Stimulated activated memory B cell treated with anti-CD40 and anti-IgM and Interleukin-4, amounts not matched to agents 10 μg/mL and 1 μg/mL and 100 μg/mL, for 72 hours (primary cell): ENCODE measurements around the gene CUTC.
"Not testable (repeated sequence)": the region's sequence is repeated elsewhere in the genome, so short reads cannot be mapped to it uniquely, and the experiment has no call there.

Experiments
- ATAC-seq: fragments of 150-1000 bp; cut with Tn5 transposase; 2 replicates; pipeline ENCODE4 v1.10.0; 2021
- H3K27ac Mint-ChIP-seq: one replicate; pipeline ENCODE4 v1.8.0; 2022; ENCODE audit warnings: mild to moderate bottlenecking, mixed read lengths
- H3K27me3 Mint-ChIP-seq: one replicate; pipeline ENCODE4 v1.8.0; 2022; ENCODE audit warnings: mixed read lengths
- H3K36me3 Mint-ChIP-seq: one replicate; pipeline ENCODE4 v1.8.0; 2022; ENCODE audit warnings: mixed read lengths
- H3K4me1 Mint-ChIP-seq: one replicate; pipeline ENCODE4 v1.8.0; 2022; ENCODE audit warnings: mixed read lengths
- H3K4me3 Mint-ChIP-seq: one replicate; pipeline ENCODE4 v1.8.0; 2022; ENCODE audit warnings: mild to moderate bottlenecking, moderate library complexity, mixed read lengths
- H3K9me3 Mint-ChIP-seq: one replicate; pipeline ENCODE4 v1.8.0; 2022; ENCODE audit warnings: mixed read lengths

CUTC gene

DNA sequence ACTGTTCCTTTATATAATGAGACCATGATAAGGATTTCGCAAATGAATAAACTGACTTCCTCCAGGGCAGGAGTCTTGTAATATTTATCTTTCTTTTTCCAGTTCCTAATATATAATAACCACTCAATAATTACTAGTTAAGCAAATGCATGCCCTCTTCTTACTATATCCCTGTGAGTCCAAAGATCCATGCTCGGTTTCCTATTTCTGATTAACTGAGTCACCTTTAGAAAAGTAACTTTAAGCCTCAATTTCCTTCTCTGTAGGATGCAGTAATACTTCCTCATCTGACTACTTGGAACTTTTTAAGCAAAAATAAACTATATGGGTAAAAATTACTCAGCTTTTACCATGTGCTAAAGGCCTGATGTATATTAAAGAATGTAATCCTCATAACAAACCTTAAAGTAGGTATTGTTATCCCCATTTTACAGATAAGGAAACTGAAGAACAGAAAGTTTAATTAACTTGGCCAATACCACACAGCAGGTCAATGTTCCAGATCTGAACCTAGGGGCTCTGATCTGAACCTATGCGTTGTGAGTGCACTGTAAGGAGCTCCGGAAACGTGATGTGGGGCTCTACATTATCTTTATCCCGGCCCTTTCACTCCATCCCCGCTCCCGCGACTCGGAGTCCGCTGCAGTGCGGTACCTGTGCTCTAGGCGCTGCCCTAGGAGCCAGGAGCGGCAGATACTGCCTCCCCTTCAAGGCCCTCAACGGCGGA is 565 bp upstream of the CUTC start:
- no peak for ATAC-seq
- H3K4me1 Mint-ChIP-seq = peaks cover 32% of the 10 kb centered on the region
- no peaks in the 10 kb centered on the region for H3K27me3 Mint-ChIP-seq
- H3K36me3 Mint-ChIP-seq = peaks cover 22% of the 10 kb centered on the region
- H3K27ac Mint-ChIP-seq = peak overlapping the region; percentile 100
- no peaks in the 10 kb centered on the region for H3K9me3 Mint-ChIP-seq
- peak overlapping the region; percentile 98 for H3K4me3 Mint-ChIP-seq

- ATAC-seq = no peak
- Mint-ChIP-seq H3K4me1 (peaks cover 32% of the 10 kb centered on the region), H3K4me3 (no peak overlapping the region), H3K36me3 (peaks cover 30% of the 10 kb centered on the region), H3K9me3 (no peaks in the 10 kb centered on the region), H3K27ac (no peak overlapping the region), H3K27me3 (no peaks in the 10 kb centered on the region)
These were observed 1.3 kb downstream of the CUTC start for GRCh38 chr10:99733366-99733765.

GRCh38 chr10:99734111-99734510 is 2.1 kb downstream of the CUTC start:
- not testable (repeated sequence) for H3K9me3 Mint-ChIP-seq, ATAC-seq, H3K27ac Mint-ChIP-seq, H3K4me3 Mint-ChIP-seq, H3K27me3 Mint-ChIP-seq
- Mint-ChIP-seq H3K4me1 (peaks cover 31% of the 10 kb centered on the region), H3K36me3 (peaks cover 32% of the 10 kb centered on the region)

DNA sequence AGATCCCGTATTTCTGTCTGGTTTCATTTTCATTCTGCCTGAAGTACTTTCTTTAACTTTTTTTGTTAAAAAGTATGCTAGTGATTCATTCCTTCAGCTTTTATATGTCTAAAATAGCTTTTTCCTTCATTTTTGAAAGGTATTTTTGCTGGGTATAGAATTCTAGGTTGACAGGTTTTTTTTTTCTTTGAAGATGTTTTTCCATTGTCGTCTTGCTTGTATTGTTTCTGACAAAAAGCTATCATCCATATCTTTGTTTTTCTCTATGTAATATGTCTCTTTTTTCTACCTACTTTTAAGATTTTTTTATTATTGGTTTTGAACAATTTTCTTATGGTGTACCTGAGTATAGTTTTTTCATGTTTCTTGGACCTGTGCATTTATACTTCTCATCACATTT is 8.2 kb downstream of the CUTC start:
- Mint-ChIP-seq H3K4me3 (no peak overlapping the region), H3K36me3 (peaks cover 77% of the 10 kb centered on the region), H3K27me3 (no peaks in the 10 kb centered on the region), H3K4me1 (peaks cover 6% of the 10 kb centered on the region), H3K9me3 (peaks cover 8% of the 10 kb centered on the region), H3K27ac (no peak overlapping the region)
- ATAC-seq = no peak

DNA sequence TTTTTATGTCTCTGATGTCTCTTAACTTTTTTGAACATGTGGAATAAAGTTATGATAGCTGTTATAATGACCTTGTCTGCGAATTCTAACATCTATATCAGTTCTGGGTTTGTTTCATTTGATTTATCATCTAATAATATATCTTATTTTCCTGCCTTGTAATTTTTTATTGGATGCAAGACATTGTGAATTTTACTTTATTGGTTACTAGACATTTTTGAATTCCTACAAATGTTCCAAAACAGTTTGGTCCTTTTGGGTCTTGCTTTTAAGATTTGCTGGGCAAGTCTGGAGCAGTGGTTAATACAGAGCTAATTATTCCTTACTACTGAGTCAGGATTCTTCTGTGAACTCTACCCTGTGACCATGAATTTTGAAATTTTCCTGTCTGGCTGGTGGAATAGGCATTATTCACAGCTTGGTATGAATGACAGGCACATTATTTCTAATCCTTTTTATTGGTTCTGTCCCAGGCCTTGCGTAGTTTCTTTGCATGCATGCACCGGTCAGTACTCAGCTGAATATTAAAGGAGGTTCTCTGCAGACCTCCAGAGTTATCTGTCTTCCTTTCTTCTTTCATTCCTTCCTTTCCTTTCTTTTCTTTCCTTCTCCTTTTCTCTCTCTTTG is 9.0 kb downstream of the CUTC start:
- peaks cover 84% of the 10 kb centered on the region for H3K36me3 Mint-ChIP-seq
- peaks cover 4% of the 10 kb centered on the region for H3K4me1 Mint-ChIP-seq
- H3K9me3 Mint-ChIP-seq = peaks cover 8% of the 10 kb centered on the region
- H3K27me3 Mint-ChIP-seq = no peaks in the 10 kb centered on the region
- no peak overlapping the region for H3K4me3 Mint-ChIP-seq
- H3K27ac Mint-ChIP-seq = no peak overlapping the region
- no peak for ATAC-seq

DNA sequence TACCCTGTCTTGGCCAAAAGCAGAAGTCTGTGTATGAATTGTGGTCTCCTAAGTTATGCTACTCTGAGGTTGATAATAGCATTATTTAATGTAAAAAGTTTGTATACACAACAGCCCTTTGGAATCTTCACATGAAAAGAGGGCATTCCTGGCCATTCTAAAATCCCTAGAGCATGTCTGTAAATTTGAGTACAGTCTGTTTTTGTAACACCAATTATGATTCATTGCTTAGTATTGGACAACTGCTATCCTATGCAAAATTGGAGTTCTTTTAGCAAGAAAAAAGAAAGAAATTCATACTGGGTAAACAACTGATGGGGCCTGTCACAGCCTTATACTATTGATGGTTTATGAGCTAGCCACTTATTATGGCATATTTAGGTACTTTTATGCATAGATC is 10.2 kb downstream of the CUTC start:
- ATAC-seq = no peak
- Mint-ChIP-seq H3K27me3 (no peaks in the 10 kb centered on the region), H3K4me3 (no peak overlapping the region), H3K27ac (no peak overlapping the region), H3K4me1 (peaks cover 4% of the 10 kb centered on the region), H3K36me3 (peaks cover 86% of the 10 kb centered on the region), H3K9me3 (peaks cover 8% of the 10 kb centered on the region)

DNA sequence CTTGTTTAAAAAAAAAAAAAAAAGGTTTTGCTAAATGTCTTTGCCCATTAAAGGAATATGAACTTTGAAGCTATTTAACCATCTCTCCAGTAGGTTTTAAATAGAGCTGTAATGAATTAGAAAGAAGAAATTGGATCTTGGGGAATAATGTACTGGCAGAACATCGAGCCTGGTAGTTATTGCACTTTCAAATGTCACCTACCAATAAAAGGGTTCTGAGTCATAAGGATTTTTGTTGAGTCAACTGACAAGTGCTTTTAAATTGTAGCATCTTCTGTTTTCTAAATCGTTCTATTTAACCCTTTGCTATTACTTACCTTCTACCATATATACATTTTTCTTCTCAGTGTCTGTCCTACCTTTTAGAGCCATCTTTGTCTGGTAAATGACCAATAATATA is 10.7 kb downstream of the CUTC start:
- Mint-ChIP-seq H3K4me3 (no peak overlapping the region), H3K27ac (no peak overlapping the region), H3K36me3 (peaks cover 84% of the 10 kb centered on the region), H3K27me3 (no peaks in the 10 kb centered on the region), H3K9me3 (peaks cover 8% of the 10 kb centered on the region), H3K4me1 (peaks cover 4% of the 10 kb centered on the region)
- no peak for ATAC-seq

DNA sequence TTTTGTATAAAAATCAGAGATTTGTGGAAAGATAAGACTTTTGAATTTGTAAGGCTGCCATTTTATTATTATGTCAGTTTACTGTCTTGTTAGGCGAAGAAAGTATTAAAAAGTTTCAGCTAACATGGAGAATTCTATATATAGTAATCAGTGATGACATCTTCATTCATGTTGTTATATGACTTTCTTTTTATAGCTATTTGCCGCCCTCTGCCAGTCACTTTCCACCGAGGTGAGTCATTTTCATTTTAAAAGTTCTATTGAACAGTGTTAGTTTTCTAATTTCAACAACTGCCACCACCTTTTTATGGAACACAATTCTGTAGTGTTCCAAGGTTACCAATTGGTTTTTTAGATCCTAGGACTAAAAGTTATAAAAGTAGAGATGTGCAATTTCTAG is 11.8 kb downstream of the CUTC start:
- no peak for ATAC-seq
- H3K27ac Mint-ChIP-seq = no peak overlapping the region
- H3K36me3 Mint-ChIP-seq = peaks cover 85% of the 10 kb centered on the region
- H3K4me3 Mint-ChIP-seq = no peak overlapping the region
- H3K4me1 Mint-ChIP-seq = peaks cover 4% of the 10 kb centered on the region
- H3K27me3 Mint-ChIP-seq = no peaks in the 10 kb centered on the region
- H3K9me3 Mint-ChIP-seq = peaks cover 8% of the 10 kb centered on the region

GRCh38 chr10:99746166-99746565 is 14.1 kb downstream of the CUTC start:
- ATAC-seq, H3K4me3 Mint-ChIP-seq, H3K4me1 Mint-ChIP-seq, H3K9me3 Mint-ChIP-seq, H3K27me3 Mint-ChIP-seq, H3K27ac Mint-ChIP-seq: not testable (repeated sequence)
- H3K36me3 Mint-ChIP-seq = peaks cover 79% of the 10 kb centered on the region

DNA sequence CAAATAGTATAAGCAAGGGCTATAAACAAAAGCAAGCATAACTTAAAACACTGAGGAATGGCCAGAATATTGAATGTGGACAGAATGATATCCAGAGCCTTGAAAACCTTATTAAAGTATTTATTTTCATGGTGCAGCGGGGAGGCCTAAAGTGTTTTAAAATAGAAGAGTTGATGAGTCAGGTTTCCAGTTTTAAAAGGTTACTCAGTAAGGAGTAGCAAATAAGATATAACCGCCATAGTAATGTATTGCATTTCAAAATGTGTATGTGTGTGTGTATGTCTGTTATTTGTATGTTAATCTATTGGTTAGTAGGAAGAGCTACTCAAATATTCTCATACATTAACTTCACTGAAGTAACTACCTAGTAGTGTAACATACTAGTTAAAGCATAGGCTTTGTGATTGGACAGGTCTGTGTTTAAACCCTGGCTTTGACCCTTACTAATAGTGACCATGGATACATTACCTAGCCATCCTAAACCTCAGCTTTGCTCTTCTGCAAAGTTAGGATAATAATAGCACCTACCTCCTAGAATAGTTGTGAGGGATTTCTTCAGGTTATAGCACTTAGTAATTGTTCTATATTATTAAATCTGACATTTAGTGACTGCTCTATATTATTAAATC is 16.9 kb downstream of the CUTC start:
- Mint-ChIP-seq H3K27me3 (no peaks in the 10 kb centered on the region), H3K36me3 (peaks cover 62% of the 10 kb centered on the region), H3K4me3 (no peak overlapping the region), H3K27ac (no peak overlapping the region), H3K4me1 (no peaks in the 10 kb centered on the region), H3K9me3 (no peaks in the 10 kb centered on the region)
- ATAC-seq = no peak

DNA sequence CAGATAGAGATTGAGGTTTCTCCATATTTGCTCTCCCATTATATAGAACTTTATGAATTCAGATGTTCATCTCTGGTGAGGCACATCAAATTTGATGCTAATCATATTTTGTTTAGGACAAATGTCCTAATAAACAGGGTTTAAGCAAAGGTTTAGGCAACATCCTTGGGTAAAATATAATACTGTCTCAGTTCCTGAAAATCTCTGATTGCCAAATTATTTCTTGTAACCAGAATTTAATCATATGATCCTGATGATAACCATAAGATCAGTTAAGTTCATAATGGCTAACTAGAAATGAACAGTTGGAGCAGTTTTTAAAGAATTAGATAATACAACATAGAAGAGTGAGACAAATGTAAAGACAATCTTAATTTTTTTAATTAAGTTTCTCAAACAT is 18.6 kb downstream of the CUTC start:
- no peaks in the 10 kb centered on the region for H3K4me1 Mint-ChIP-seq
- peaks cover 52% of the 10 kb centered on the region for H3K36me3 Mint-ChIP-seq
- H3K27me3 Mint-ChIP-seq = no peaks in the 10 kb centered on the region
- H3K9me3 Mint-ChIP-seq = no peaks in the 10 kb centered on the region
- ATAC-seq = no peak
- no peak overlapping the region for H3K27ac Mint-ChIP-seq
- H3K4me3 Mint-ChIP-seq = no peak overlapping the region

GRCh38 chr10:99754670-99755069 is 22.6 kb downstream of the CUTC start:
- Mint-ChIP-seq H3K27ac (no peak overlapping the region), H3K4me3 (no peak overlapping the region), H3K27me3 (no peaks in the 10 kb centered on the region), H3K36me3 (peaks cover 57% of the 10 kb centered on the region), H3K4me1 (no peaks in the 10 kb centered on the region), H3K9me3 (no peaks in the 10 kb centered on the region)
- ATAC-seq = no peak

DNA sequence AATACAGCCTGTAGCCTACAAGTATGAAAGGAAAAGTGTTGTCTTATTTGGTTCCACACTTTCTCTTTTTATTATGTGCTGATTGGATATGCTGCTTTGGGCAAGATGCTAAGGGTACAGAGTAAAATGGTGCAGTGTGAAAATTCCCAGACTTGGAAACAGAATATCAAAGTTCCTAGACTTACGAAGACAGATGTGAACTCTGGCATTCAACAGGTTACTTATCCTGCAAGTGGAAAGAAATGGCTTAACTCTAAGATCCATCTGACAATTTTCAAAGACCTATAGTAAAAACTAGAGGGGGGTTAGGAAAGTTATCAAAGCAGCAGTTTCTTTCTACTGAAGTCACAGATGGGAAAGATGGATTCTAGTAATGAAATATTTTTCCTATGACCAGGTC is 24.1 kb downstream of the CUTC start:
- Mint-ChIP-seq H3K4me1 (no peaks in the 10 kb centered on the region), H3K27me3 (no peaks in the 10 kb centered on the region), H3K27ac (no peak overlapping the region), H3K36me3 (peaks cover 60% of the 10 kb centered on the region), H3K9me3 (no peaks in the 10 kb centered on the region), H3K4me3 (no peak overlapping the region)
- ATAC-seq = no peak

GRCh38 chr10:99758211-99758891 is 26.3 kb downstream of the CUTC start:
- ATAC-seq = no peak
- H3K27me3 Mint-ChIP-seq = no peaks in the 10 kb centered on the region
- H3K36me3 Mint-ChIP-seq = peaks cover 69% of the 10 kb centered on the region
- H3K27ac Mint-ChIP-seq = no peak overlapping the region
- no peaks in the 10 kb centered on the region for H3K4me1 Mint-ChIP-seq
- no peak overlapping the region for H3K4me3 Mint-ChIP-seq
- H3K9me3 Mint-ChIP-seq = peaks cover 2% of the 10 kb centered on the region

DNA sequence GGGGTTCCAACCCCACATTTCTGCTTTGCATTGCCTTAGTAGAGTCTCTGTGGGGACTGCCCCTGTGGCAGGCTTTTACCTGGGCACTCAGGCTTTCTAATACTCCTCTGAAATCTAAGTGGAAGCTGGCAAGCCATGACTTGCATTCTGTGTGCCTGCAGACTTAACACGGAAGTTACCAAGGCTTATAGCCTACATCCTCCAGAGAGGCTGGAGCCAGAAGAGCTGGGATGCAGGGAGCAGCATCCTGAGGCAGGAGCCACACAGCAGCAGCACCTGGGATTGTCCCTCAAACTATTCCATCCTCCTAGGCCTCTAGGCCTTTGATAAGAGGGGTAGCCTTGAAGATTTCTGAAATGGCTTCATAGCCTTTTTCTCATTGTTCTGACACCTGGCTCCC is 28.3 kb downstream of the CUTC start:
- no peaks in the 10 kb centered on the region for H3K27me3 Mint-ChIP-seq
- peaks cover 2% of the 10 kb centered on the region for H3K9me3 Mint-ChIP-seq
- no peak for ATAC-seq
- peaks cover 72% of the 10 kb centered on the region for H3K36me3 Mint-ChIP-seq
- H3K27ac Mint-ChIP-seq = no peak overlapping the region
- H3K4me3 Mint-ChIP-seq = no peak overlapping the region
- H3K4me1 Mint-ChIP-seq = peaks cover 1% of the 10 kb centered on the region
